GM21423 (cell line): ENCODE measurements around the gene AMACR.
A peak's percentile ranks its signal among the peaks of the same experiment; 100 is the strongest.
"Not testable (repeated sequence)": the region's sequence is repeated elsewhere in the genome, so short reads cannot be mapped to it uniquely, and the experiment has no call there.

Experiments used
- ATAC-seq: cut with Tn5 transposase; IDR thresholded peaks from one replicate; pipeline ENCODE4 v1.9.1; 2021; ENCODE audit warnings: mild to moderate bottlenecking, moderate library complexity; ENCODE audit not compliant: unreplicated experiment

AMACR gene

GRCh38 chr5:34038390-34038789, 30.5 kb upstream of the AMACR start:
- ATAC-seq, result no peak

- no peak for ATAC-seq
These were observed 29.9 kb upstream of the AMACR start for GRCh38 chr5:34037726-34038125.

GRCh38 chr5:34035756-34036155, 27.9 kb upstream of the AMACR start:
- no peak for ATAC-seq

GRCh38 chr5:34034534-34035327, 26.9 kb upstream of the AMACR start:
- ATAC-seq, result peak; percentile 75

- ATAC-seq, result no peak
These were observed 24.1 kb upstream of the AMACR start for GRCh38 chr5:34031966-34032365.

- ATAC-seq, result no peak
These were observed 23.3 kb upstream of the AMACR start for GRCh38 chr5:34031117-34031516.

- ATAC-seq, result not testable (repeated sequence)
These were observed 22.7 kb upstream of the AMACR start for GRCh38 chr5:34030585-34030984.

GRCh38 chr5:34030048-34030447, 22.2 kb upstream of the AMACR start:
- no peak for ATAC-seq

GRCh38 chr5:34028349-34028748, 20.5 kb upstream of the AMACR start:
- no peak for ATAC-seq

- no peak for ATAC-seq
These were observed 18.4 kb upstream of the AMACR start for GRCh38 chr5:34026089-34026761.

GRCh38 chr5:34022121-34022705, 14.4 kb upstream of the AMACR start:
- ATAC-seq, result peak; percentile 86

GRCh38 chr5:34021334-34021733, 13.5 kb upstream of the AMACR start:
- no peak for ATAC-seq

- ATAC-seq, result no peak
These were observed 12.9 kb upstream of the AMACR start for GRCh38 chr5:34020726-34021125.

GRCh38 chr5:34017254-34017653, 9.4 kb upstream of the AMACR start:
- ATAC-seq, result no peak

- ATAC-seq, result no peak
These were observed 8.9 kb upstream of the AMACR start for GRCh38 chr5:34016750-34017149.

- ATAC-seq, result no peak
These were observed 8.4 kb upstream of the AMACR start for GRCh38 chr5:34016222-34016621.

- no peak for ATAC-seq
These were observed 7.4 kb upstream of the AMACR start for GRCh38 chr5:34015120-34015822.

- no peak for ATAC-seq
These were observed 6.8 kb upstream of the AMACR start for GRCh38 chr5:34014626-34015025.

GRCh38 chr5:34013547-34013946, 5.7 kb upstream of the AMACR start:
- no peak for ATAC-seq

GRCh38 chr5:34012791-34013190, 4.9 kb upstream of the AMACR start:
- no peak for ATAC-seq

- ATAC-seq, result no peak
These were observed 3.7 kb upstream of the AMACR start for GRCh38 chr5:34011536-34011935.
